PC-9 (cell line): ENCODE data around the gene UBE4B.

Source experiments
- EZH2 ChIP-seq: fragments of 200-600 bp; sonication (generic); IDR thresholded peaks from 2 replicates; pipeline ENCODE4 v1.8.0; 2017; ENCODE audit warnings: antibody characterized with exemption, low read depth
- TF ChIP-seq, protein P1 (sequence below): fragments of 200-600 bp; sonication (generic); conservative IDR thresholded peaks from 2 replicates; pipeline ENCODE4 v1.6.1; 2017; ENCODE audit warnings: mixed run types, antibody characterized with exemption, mild to moderate bottlenecking, moderate library complexity

DNA sequence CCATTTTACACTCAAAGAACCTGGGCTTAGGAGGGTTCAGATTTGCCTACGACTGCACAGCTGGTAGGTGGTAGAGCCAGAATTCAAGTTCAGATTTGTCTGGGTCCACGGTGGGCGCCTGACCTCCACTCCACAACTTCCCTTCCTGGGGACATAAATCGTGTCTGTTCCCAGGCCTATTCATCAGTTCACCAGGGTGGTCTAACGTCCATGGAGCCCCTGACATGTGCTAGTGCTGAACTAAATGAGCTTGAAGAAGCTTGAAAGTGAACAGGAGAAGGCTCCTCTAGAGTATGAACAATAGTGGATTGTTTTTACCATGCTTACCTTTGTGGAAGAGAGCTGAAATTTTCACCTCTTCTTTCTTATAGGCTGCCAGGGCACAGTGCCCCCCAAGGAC lies 145.1 kb downstream of the UBE4B start:
- TF ChIP-seq, protein P1, sequence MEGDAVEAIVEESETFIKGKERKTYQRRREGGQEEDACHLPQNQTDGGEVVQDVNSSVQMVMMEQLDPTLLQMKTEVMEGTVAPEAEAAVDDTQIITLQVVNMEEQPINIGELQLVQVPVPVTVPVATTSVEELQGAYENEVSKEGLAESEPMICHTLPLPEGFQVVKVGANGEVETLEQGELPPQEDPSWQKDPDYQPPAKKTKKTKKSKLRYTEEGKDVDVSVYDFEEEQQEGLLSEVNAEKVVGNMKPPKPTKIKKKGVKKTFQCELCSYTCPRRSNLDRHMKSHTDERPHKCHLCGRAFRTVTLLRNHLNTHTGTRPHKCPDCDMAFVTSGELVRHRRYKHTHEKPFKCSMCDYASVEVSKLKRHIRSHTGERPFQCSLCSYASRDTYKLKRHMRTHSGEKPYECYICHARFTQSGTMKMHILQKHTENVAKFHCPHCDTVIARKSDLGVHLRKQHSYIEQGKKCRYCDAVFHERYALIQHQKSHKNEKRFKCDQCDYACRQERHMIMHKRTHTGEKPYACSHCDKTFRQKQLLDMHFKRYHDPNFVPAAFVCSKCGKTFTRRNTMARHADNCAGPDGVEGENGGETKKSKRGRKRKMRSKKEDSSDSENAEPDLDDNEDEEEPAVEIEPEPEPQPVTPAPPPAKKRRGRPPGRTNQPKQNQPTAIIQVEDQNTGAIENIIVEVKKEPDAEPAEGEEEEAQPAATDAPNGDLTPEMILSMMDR = no peak
- no peak for TF ChIP-seq EZH2
